ENCODE results near the gene GALK2. TPM values are rescaled to one million over a fixed set of nuclear protein-coding genes. Genes with fewer than 3 reads are reported as not detected.

The GALK2 gene
- total RNA-seq, 2 experiments from 2014 or later = 27.9 to 31.5 TPM

- H3K4me2 ChIP-seq (ENCODE audit: low read length) = no peak overlapping the region
- ChIA-PET POLR2A (no interaction called here), CTCF (ENCODE audit: unreplicated experiment) (no interaction called here)
- no peaks in the 10 kb centered on the region for H4K20me1 ChIP-seq (ENCODE audit: insufficient read depth, low read length)
- no peak overlapping the region for H3K27ac ChIP-seq (ENCODE audit: low read depth, low read length, poor library complexity, severe bottlenecking)
- intact Hi-C loops (cut with micrococcal nuclease; ENCODE audit: unreplicated experiment) = no loop called here
- no peaks in the 10 kb centered on the region for H3K36me3 ChIP-seq (ENCODE audit: insufficient read depth, low read length)
- H3K9me2 ChIP-seq (ENCODE audit: insufficient read depth, low read length) = no peaks in the 10 kb centered on the region
- no peak overlapping the region for H3K4me3 ChIP-seq (ENCODE audit: low read depth, low read length, poor library complexity, severe bottlenecking)
- no peaks in the 10 kb centered on the region for H3K4me1 ChIP-seq (ENCODE audit: insufficient read depth, low read length, poor library complexity, severe bottlenecking)
- H3K79me2 ChIP-seq (ENCODE audit: insufficient read depth, low read depth, low read length) = no peaks in the 10 kb centered on the region
- TF ChIP-seq EZH2phosphoT487 (IDR thresholded peaks at IDR 0.05; ENCODE audit: borderline replicate concordance, low read depth, low read length) = no peak
- TF ChIP-seq CTCF (conservative IDR thresholded peaks at IDR 0.05; ENCODE audit: low read length) = no peak
- no peak for DNase-seq (ENCODE audit: low spot score)
- H3K9me3 ChIP-seq (ENCODE audit: low read length) = no peaks in the 10 kb centered on the region
- H2AFZ ChIP-seq (ENCODE audit: low read length) = no peak overlapping the region
- BruUV-seq (replicated peaks) = no TSS peak
Measured at GRCh38 chr15:49270541-49271421, 100.7 kb downstream of the GALK2 start.

- H4K20me1 ChIP-seq (ENCODE audit: insufficient read depth, low read length) = no peaks in the 10 kb centered on the region
- no peak overlapping the region for H3K4me2 ChIP-seq (ENCODE audit: low read length)
- H3K9me3 ChIP-seq (ENCODE audit: low read length) = no peaks in the 10 kb centered on the region
- H3K79me2 ChIP-seq (ENCODE audit: insufficient read depth, low read depth, low read length) = no peaks in the 10 kb centered on the region
- intact Hi-C loops (cut with micrococcal nuclease; ENCODE audit: unreplicated experiment) = no loop called here
- POLR2A ChIA-PET = interaction anchor here (1.0 to 1.2 kb wide), 2 partner anchors 8 to 50 kb away, joined by 4 read pairs; no protein-coding TSS in a partner anchor
- BruUV-seq (replicated peaks) = no TSS peak
- CTCF ChIA-PET (ENCODE audit: unreplicated experiment) = no interaction called here
- no peaks in the 10 kb centered on the region for H3K4me1 ChIP-seq (ENCODE audit: insufficient read depth, low read length, poor library complexity, severe bottlenecking)
- H3K9me2 ChIP-seq (ENCODE audit: insufficient read depth, low read length) = no peaks in the 10 kb centered on the region
- no peak overlapping the region for H3K27ac ChIP-seq (ENCODE audit: low read depth, low read length, poor library complexity, severe bottlenecking)
- TF ChIP-seq EZH2phosphoT487 (IDR thresholded peaks at IDR 0.05; ENCODE audit: borderline replicate concordance, low read depth, low read length) (no peak), CTCF (conservative IDR thresholded peaks at IDR 0.05; ENCODE audit: low read length) (no peak)
- no peak for DNase-seq (ENCODE audit: low spot score)
- H3K4me3 ChIP-seq (ENCODE audit: low read depth, low read length, poor library complexity, severe bottlenecking) = no peak overlapping the region
- H2AFZ ChIP-seq (ENCODE audit: low read length) = no peak overlapping the region
- no peaks in the 10 kb centered on the region for H3K36me3 ChIP-seq (ENCODE audit: insufficient read depth, low read length)
Measured at GRCh38 chr15:49273734-49274318, 103.8 kb downstream of the GALK2 start.

- TF ChIP-seq EZH2phosphoT487 (IDR thresholded peaks at IDR 0.05; ENCODE audit: borderline replicate concordance, low read depth, low read length) (no peak), CTCF (conservative IDR thresholded peaks at IDR 0.05; ENCODE audit: low read length) (no peak)
Measured at GRCh38 chr15:49278751-49279150, 108.7 kb downstream of the GALK2 start.

More at GRCh38 chr15:49278751-49279150, 108.7 kb downstream of the GALK2 start:
- Histone ChIP-seq H3K9me2 (ENCODE audit: insufficient read depth, low read length) (no peaks in the 10 kb centered on the region), H3K27ac (ENCODE audit: low read depth, low read length, poor library complexity, severe bottlenecking) (no peak overlapping the region), H3K4me1 (ENCODE audit: insufficient read depth, low read length, poor library complexity, severe bottlenecking) (no peaks in the 10 kb centered on the region), H3K4me2 (ENCODE audit: low read length) (no peak overlapping the region), H4K20me1 (ENCODE audit: insufficient read depth, low read length) (no peaks in the 10 kb centered on the region), H3K79me2 (ENCODE audit: insufficient read depth, low read depth, low read length) (no peaks in the 10 kb centered on the region), H3K9me3 (ENCODE audit: low read length) (no peaks in the 10 kb centered on the region), H3K36me3 (ENCODE audit: insufficient read depth, low read length) (peaks cover 2% of the 10 kb centered on the region; the same call in 1 of the 2 replicates), H2AFZ (ENCODE audit: low read length) (no peak overlapping the region), H3K4me3 (ENCODE audit: low read depth, low read length, poor library complexity, severe bottlenecking) (no peak overlapping the region)
- intact Hi-C loops (cut with micrococcal nuclease; ENCODE audit: unreplicated experiment) = no loop called here
- no peak for DNase-seq (ENCODE audit: low spot score)
- ChIA-PET CTCF (ENCODE audit: unreplicated experiment) (no interaction called here), POLR2A (no interaction called here)
- no TSS peak for BruUV-seq (replicated peaks)

Measured in OCI-LY7 (cell line).